GM19240 (cell line): ENCODE data around the gene PBX1.

Source experiments
- DNase-seq: peaks from one replicate; pipeline ENCODE4 v3.0.0; 2011; ENCODE audit warnings: low spot score; ENCODE audit not compliant: insufficient read length

PBX1 gene

DNA sequence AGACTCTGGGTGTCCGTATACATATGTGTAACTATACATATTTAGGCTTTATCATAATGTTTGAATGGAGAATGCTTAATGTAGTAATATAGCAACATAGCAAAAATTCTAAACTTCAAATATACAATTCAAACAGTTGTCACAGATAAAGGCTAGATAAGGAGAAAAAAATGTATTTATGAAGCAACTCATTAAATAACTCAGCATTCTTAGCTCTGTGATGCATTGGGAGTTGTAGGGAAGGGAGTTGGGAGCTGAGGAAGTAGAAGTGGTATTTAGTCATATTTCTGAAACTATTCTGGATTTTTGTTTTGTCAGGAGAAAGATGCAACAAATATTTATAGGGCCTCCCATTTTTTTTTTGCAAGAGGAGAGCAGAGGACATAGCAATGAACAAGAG, 197.8 kb downstream of the PBX1 start:
- DNase-seq = no peak

DNA sequence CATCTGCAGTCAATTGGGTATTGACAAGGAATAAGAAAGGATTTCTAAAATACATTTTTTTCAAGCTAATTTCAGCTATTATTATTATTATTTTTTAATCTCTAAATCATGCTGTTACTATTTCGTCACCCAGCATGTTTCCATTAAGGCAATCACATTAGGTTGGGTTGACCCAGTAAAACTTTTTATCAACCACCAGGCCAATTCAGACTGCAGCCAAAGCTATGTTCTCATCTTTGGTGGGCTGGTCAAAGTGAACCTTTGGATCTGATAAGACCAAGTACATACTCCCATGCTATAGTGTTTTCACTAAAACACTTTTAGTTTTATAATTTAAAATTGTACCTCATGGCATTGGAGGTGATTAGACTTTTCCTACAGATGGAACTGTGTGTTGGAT, 198.6 kb downstream of the PBX1 start:
- no peak for DNase-seq

DNA sequence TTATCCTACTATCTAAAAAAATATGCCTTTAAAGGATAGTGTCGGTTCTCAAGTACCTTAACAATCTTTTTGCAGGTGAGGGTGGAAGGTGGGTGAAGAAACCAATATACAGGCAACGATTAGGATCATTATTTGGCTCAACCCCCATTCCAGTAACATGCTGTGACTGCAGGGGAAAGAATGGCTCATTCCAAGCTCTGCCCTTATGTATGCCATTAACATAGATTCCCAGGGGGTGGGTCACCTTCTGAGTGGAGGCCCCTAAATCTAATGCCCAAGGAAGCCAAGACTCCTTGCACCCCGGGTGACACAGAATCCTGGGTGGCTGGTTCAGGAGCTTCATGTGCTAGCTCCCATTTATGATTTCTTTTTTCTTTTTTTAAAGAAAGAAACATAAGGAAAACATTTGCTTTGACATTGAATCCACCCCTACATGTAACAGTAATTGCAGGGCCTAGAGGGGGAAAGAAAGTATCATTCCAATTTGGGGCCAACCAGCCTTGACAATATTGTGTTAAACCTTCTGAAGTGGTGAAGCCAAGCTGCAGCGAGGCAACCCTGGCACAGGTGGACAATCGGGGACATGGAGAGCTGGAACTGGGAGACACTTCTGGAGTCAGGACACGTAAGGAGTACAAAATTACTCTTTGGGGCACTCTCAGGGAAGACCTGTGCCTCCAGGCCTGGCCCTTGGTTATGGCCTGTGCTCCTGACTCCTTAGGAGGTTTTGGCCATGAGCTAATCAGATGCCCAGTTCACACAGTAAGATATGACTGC, 200.3 kb downstream of the PBX1 start:
- no peak for DNase-seq

DNA sequence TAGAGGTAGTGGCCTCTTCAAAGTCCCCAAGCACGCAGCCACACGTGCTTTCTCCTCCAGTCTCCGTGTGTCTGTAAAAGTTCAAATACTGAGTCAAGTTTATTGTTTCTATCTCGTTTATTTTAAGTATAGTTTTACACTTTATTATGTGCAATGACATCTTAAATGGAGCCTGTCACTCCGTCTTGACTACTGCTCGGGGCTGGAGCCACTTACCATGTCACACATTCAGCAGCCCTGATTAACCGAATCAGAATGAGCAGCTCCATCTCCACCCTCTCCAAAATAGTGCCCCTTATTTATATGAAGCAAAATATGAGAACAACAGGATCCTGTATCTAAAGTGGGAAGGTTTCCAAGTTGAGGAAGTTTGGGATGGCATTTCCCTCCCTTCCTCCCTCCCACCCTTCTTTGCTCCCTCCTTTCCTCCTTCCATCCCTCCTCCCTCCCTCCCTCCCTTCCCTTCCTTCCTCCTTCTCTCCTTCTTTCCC, 201.0 kb downstream of the PBX1 start:
- DNase-seq = no peak

DNA sequence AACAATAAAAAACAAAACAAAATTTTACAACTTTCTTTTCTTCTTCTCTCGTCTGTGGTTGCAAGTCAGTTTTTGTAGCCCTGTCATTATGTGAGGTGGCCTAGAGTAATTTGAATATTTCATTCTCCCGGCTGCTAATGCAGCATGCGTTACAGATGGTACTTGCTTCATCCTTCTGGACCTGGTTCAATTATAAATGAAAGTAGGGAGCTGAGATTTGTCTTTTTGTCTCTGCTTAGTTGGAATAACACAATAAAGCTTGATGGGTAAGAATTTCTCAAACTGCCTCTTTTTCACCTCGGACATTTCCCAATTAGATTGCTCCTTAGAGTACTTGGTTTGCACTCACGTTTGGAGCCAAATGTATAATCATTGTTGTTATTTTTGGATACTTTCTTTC, 201.6 kb downstream of the PBX1 start:
- DNase-seq = no peak

DNA sequence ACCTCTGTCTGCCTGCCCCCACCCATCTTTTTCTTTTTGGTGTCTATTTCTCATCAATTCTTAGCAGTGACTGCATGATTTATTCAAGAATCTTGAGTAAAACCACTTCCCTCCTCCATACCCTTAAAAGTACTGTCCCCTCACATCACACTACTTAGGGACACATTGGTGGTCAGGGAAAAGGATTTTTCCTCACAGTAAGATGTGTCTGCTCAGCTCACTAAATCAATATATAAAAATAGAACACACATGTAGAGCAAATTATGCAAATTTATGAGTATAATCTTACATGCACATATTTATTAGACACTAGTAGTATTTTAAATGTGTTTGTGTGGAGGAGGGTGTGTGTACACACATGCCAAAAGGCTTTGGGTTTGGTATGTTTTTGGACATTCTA, 202.0 kb downstream of the PBX1 start:
- no peak for DNase-seq

DNA sequence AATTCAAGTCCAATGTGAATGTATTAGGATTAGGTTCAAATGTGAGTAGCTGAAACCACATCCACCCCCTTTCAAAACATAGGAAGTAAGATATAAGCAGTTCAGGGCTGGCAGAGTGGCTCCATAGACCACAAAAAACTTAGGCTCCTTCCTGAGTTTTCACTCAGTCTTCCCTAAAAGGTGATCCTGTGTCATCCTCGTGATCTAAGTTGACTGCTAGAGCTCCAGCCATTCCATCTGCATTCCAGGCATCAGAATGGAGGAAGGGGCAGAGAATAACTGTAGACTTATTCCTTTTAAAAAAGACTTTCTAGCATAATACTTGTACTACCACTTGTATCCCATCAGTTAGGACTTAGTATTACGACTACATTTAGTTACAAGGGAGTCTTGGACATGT, 204.1 kb downstream of the PBX1 start:
- DNase-seq = no peak

DNA sequence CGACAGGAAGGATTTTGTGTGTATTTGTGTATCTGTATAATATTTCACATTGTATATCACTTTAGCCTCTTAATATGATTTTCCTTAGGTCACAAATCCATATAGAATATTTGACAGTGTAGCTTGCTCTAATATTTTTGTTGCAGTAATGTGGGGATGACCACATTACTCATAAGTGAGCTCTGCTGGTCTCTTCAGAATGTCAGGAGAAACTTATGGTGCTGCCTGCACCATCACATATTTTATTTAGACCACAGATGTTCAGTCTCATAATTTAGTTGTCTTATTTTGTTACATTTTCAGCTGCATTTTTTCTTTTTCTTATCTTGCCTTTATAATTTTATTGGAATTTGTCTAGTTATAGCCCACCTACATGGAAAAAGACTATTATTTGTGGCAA, 205.3 kb downstream of the PBX1 start:
- DNase-seq = no peak

DNA sequence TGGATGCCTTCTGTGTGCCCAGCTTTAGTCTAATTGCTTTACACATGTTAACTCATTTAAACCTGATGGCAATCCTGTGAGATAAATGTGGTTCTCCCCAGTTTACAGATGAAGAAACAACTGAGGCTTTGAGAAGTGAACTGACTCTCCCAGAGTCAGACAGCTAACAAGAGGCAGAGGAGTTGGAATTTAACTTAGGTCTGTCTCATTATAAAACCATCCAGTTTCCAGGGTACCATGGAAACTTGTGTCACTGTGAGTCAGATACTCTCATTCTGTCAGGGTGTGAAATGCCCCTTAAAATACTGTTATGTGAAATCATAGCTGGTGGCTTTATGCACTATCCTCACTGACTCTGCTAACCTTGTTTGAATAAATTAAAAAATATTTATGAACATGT, 206.6 kb downstream of the PBX1 start:
- no peak for DNase-seq

DNA sequence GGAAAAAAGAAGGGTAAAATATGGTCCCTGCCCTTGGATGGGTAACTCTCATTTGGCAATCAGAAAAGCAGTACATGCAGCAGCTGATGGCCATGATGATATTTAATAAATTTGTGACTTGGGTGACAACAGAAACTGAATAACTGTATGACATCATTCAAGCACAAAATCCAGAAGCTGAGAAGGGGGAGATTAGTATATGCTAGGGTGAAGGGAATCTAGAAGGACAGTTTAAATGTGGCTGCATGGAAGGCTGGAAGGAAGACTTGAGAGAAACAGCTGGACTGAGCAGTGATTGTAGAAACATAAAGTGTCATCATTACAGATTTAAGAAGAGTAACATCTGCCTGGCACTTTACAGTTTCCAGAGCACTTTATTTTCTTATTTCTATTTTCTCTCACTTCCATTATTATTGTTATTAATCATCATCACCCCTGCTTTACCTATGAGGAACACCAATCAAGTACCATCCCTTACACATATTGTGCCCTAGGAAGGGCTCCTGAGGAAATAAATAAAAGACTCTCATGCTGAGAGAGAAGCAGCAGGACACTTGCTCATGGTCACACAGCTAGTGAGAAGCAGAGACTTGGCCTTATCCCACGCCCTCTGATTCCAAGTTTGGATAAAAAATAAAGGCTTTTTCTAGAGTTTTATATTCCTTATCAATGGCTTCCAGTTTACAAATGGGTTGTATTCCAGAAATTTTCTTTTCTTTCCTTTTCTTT, 207.2 kb downstream of the PBX1 start:
- no peak for DNase-seq

DNA sequence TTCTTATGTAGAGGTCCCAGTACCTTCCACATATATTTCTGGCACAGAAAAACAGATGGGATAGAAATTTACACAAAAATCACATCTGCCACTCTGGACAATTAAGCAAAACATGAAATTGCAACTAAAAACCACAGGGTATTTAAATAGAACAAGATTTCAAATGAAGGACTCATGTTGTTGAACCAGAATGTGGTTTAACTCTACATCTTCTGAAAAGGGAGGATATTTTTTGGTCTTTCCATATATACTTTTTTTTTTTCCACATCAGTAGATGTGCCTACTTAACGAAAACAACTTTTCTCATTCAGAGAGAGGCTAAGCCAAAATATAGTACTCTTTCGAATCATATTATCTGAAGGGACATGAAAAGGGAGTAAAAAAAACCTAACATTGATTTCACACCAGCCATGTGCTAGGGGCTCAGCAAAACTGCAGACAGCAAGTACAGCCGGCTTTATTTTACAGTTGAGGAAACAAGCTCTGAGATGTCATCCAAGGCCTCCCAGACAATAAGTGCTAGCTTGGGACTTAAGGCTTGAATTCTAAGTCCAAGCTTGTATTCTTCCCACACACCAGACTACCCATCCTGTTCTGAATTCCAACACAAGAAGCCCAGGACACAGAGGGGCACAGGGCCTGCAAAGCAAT, 208.9 kb downstream of the PBX1 start:
- no peak for DNase-seq

DNA sequence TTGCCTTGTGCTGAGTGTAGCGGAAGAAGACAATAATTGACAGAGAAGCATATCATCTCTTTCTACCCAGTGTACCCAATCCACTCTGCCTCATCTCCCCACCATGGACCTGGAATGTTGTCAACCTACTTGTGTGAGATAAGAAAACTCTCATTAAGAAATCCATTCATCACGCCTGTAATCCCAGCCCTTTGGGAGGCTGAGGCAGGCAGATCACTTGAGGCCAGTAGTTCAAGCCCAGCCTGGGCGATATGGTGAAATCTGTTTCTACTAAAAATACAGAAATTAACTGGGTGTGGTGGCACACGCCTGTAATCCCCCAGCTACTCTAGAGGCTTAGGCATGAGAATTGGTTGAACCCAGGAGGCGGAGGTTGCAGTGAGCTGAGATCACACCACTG, 209.6 kb downstream of the PBX1 start:
- DNase-seq = no peak

DNA sequence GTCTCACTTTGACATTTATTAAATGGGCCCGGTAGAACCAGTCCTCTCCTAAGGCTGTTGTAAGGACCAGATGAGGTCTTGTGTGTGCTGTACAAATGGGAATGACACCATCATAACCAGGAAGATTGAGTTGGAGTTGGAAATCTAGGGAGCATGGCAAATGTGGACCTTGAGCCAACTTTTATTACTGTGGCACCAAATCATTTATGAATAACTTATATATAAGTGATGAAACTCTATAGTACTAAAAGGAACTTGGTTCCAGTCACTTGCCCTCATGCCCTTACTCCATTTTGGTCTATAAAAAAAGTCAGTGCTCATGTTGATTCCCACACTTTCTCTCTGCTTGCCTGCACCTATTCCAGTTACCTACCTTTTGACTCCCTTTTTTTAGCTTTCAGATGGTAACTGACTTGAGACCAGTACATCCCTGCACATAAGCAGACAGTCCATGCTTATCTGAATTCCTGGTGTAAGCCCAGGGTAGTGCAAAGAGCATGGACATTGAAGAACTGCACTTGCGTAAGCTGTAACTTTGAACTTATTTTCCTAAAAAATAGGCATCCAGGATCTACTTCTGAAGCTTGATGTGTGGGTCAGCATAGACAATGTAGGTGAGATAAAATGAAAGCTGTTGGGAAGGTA, 210.6 kb downstream of the PBX1 start:
- no peak for DNase-seq

DNA sequence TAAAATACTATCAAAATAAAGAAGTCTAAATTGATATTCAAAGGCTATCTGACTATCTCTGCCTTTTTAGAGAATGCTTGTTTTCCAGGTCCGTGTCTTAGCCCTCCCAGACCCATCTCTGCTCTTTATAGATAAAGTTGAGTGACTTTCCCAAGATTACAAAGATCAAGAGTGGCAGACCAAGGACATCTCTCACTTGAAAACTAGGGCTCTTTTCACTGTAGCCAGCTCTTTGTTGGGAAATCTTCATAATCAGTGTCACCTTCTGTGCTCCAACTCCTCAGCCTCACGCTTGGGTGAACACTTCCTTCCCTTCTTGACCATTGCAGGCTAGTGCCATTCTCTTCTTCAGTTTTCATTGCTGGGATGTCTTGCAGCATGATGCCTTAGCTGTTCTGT, 211.1 kb downstream of the PBX1 start:
- DNase-seq = no peak

DNA sequence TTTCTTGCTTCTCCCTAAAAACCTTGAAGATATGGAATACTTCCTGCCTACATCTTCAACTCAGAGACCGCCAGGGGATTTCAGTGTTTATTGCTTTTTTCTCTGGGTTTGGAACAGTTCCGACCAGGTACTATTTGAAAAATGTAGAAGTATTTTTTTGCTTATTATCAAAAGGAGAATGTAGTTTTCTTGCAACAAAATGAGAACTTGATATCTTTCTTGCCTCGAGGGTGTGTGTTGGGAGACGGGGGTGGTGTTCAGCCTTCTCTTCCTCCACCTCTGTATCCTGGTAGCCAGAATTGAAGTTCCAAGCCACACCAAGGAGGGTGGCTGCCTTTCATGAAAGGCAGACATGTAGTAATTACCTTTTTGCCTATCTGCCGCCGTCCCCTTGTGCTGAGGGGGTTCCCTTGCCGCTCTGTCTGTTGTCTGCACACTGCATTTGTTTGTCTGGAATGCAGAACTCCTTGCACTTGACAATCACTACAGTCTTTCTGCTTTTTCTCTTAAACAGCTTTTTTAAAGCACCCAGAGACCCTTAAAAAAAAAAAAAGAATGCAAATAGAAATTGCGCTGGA, 212.1 kb downstream of the PBX1 start:
- DNase-seq = no peak

DNA sequence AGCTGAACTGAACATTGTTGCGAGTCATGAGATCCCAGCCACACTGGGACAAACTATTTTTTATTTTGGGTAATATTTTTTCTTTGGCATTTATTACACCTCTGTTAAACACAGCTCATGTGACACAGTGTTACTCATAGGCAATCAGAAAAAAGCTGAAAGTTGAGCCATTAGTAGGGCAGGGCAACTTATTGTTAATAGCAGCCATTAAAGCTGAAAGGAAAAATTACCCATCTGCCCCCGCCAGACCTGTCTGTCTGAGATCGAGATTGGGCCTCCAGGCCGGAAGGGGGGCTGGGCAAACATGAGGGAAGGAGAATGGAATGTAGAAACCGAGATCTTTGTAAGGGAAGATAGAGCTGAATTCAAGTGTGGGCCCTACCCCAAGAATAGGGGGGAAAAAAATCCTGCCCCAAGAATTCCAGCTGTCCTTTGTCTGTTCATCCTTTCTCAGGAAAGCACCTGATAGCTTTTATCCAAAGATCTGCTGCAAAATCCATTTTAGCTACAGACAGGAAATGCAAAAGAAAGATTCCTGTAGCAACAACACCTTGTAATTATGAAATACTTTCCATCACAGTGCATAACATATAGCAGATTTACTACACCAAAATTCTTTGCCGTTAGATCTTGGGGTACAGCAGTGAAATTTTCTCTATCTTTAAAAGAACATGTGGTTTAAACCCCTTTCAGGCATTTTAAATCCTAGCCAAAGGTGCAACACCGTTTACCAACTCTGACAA, 212.8 kb downstream of the PBX1 start:
- DNase-seq = no peak

DNA sequence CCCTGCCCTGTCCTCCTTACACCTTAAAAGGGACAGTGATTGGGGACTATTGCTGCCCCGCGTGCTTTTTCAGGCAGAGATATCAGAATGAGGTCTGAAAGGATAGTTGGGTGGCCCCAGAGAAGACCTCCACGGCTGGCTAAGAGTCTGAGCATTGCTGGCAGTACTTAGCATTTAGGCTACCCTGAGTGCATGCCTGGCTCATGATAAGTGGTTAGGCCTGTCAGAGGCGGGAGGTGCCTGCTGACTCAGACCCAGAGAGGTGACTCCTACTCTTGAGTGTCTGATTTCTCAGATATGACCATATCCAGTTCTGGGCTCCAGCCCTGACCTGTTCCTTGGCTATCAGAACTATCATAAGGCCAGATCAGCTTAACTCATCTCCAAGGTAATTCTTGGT, 213.7 kb downstream of the PBX1 start:
- DNase-seq = no peak

DNA sequence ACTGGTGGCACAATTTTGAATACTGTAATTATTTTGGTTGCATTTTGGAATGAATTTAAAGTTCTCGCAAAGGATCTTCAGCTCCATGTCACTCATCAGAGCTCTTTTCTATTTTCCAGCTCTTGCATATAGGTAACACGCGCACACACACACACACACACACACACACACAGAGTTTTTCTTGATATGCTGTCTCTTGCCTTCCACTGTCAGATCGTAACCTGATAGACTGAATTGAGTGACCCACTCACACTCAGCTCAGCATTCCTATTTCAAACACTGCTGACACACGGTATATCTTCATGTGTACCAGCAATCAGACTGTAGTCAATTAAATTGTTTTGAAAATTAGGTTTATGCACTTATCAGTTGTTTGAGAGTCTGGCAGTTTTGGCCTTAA, 214.1 kb downstream of the PBX1 start:
- DNase-seq = no peak

DNA sequence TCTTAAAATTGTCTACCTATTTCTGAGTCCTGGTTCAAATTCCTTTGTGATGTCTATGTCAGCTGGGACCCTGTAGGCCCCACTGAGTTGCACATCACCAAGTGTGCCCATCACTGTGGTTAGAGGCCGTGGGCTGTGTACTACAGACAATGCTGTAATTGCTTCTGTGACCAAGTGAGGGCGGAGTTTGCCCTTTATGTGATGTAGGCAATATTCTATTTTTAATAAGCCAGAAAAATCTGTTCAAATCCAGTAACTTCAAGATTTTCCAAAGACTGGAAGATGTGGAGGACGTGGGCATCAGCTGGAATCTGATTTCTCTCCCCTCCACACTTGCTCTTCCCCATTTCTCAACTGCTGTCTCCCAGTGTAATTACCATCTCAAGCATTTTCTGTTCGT, 215.4 kb downstream of the PBX1 start:
- DNase-seq = no peak

DNA sequence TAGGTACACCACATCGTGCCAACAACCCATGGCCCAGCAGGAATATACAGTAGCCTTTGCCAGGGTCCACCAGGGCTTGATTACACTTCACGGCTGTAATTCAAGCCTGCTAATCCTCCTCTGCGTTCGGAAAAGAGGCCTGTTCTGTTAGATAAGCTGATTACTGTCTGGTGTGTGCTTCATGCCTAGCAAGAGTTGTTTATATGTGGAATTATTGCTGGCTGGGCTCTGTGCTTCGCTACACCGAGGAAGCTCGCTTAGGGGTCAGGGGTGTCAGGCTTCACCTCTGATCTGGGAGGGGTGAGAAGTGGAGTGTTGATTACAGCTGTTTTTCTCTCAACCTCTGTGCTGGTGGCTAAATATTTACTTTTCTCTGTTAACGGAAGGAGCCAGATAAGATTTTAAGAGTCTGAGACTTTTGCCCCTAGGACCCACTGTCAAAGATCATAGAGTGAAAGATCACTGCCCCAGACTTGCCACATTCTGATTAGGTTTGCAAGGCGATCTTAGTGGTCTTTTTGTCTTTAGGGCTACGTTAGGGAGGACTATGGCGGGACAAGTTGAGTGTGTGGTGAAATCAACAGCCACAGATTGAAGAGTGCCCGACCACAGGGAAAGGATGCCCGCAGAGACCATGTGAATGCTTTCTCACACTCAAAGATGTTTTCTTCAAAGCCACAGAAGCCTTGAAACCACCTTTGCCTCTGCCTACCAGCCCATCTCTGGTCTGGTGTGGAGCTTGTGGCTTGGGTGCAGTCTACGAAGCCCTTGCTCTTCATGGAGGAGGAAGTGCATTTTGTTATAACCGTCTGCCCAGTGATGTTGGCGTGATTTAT, 216.1 kb downstream of the PBX1 start:
- DNase-seq = no peak
